Mucosa of descending colon (tissue), 3 donors: ENCODE measurements around the gene PTPRN2. TPM values are rescaled to one million over a fixed set of nuclear protein-coding genes. Genes with fewer than 3 reads are reported as not detected.

Experiments used
- ATAC-seq: fragments of 200-7000 bp; cut with Tn5 transposase; one replicate; pipeline ENCODE4 v1.9.1; 2020; ENCODE audit warnings: mild to moderate bottlenecking, moderate library complexity
- DNase-seq, 3 donors: peaks; one replicate each; pipeline ENCODE4 v3.0.0-alpha.2; 2020
- H3K36me3 ChIP-seq: fragments of 200-600 bp; one replicate; pipeline ENCODE4 v1.8.0; 2021; ENCODE audit warnings: low read depth, mild to moderate bottlenecking
- H3K4me1 ChIP-seq: fragments of 200-600 bp; one replicate; pipeline ENCODE4 v1.8.0; 2021; ENCODE audit warnings: low read depth, mild to moderate bottlenecking
- H3K4me3 ChIP-seq: fragments of 200-600 bp; one replicate; pipeline ENCODE4 v1.8.0; 2021; ENCODE audit warnings: mild to moderate bottlenecking
- H3K9me3 ChIP-seq: fragments of 200-600 bp; one replicate; pipeline ENCODE4 v1.8.0; 2021; ENCODE audit warnings: mild to moderate bottlenecking
- CTCF ChIP-seq: fragments of 200-600 bp; IDR thresholded peaks from one replicate; pipeline ENCODE4 v1.8.0; 2022; ENCODE audit warnings: antibody characterized with exemption, mild to moderate bottlenecking
- intact Hi-C, 2 donors: fragments of 100-400 bp; cut with DNase I in 1 of 2; cut with micrococcal nuclease in 1 of 2; formaldehyde crosslinking; loops; one replicate each; pipeline versions ENCODE4 v1.11.0 to v1.11.1; 2022; cut with DNase I, micrococcal nuclease
- total RNA-seq, 3 donors: library from RNA; stranded (reverse); fragmentation: NEBNext Ultra II Directional in 2 of 3; extraction: Animal tissue kit (Norgen Biotek cat#: 25700) in 2 of 3; gene quantifications; one replicate each; pipeline versions ENCODE4 v1.2.1 to v1.2.4, GENCODE V29; 2021 to 2023
- donor health status: DM: no; HTN: no; CAD: no; lungs with moderate emphysema.
- donor health status: DM: no; HTN: no; CAD: no.
- donor health status: DM: no; HTN: yes; CAD: no.

Gene PTPRN2
- total RNA-seq, 3 donors from 2014 or later: 12.5 to 28.0 (median 26.2) TPM

GRCh38 chr7:157773361-157773760 is 814.3 kb downstream of the PTPRN2 start:
- ATAC-seq: no peak
- Histone ChIP-seq H3K9me3 (peaks cover 4% of the 10 kb centered on the region), H3K4me3 (no peak overlapping the region), H3K36me3 (no peaks in the 10 kb centered on the region), H3K4me1 (no peaks in the 10 kb centered on the region)
- peak in 1 of 3 donors; percentile 19 for DNase-seq
- intact Hi-C loops: no loop called here
- no peak for TF ChIP-seq CTCF

- DNase-seq (peak in 2 of 3 donors; percentile 18 to 34), ATAC-seq (no peak)
- Histone ChIP-seq H3K9me3 (peaks cover 4% of the 10 kb centered on the region), H3K4me3 (no peak overlapping the region), H3K4me1 (no peaks in the 10 kb centered on the region), H3K36me3 (no peaks in the 10 kb centered on the region)
- intact Hi-C loops: no loop called here
- no peak for TF ChIP-seq CTCF
These were observed 815.0 kb downstream of the PTPRN2 start for GRCh38 chr7:157772486-157773130.

GRCh38 chr7:157771689-157772088 is 815.9 kb downstream of the PTPRN2 start:
- Histone ChIP-seq H3K9me3 (peaks cover 4% of the 10 kb centered on the region), H3K4me3 (no peak overlapping the region), H3K36me3 (no peaks in the 10 kb centered on the region), H3K4me1 (no peaks in the 10 kb centered on the region)
- no peak for TF ChIP-seq CTCF
- intact Hi-C loops: no loop called here
- no peak for DNase-seq
- no peak for ATAC-seq

- no peak for ATAC-seq
- no peak for TF ChIP-seq CTCF
- Histone ChIP-seq H3K36me3 (no peaks in the 10 kb centered on the region), H3K4me1 (no peaks in the 10 kb centered on the region), H3K9me3 (peaks cover 4% of the 10 kb centered on the region), H3K4me3 (no peak overlapping the region)
- intact Hi-C loops: no loop called here
- DNase-seq: peak in 1 of 3 donors; percentile 15
These were observed 816.8 kb downstream of the PTPRN2 start for GRCh38 chr7:157770716-157771320.

- Histone ChIP-seq H3K36me3 (no peaks in the 10 kb centered on the region), H3K4me3 (no peak overlapping the region), H3K9me3 (peaks cover 8% of the 10 kb centered on the region), H3K4me1 (no peaks in the 10 kb centered on the region)
- intact Hi-C loops: no loop called here
- DNase-seq (peak in 2 of 3 donors; percentile 8 to 26), ATAC-seq (no peak)
- no peak for TF ChIP-seq CTCF
These were observed 818.0 kb downstream of the PTPRN2 start for GRCh38 chr7:157769526-157770215.
